ENCODE data around the gene C16orf74. TPM values are rescaled to one million over a fixed set of nuclear protein-coding genes. Genes with fewer than 3 reads are reported as not detected.

The C16orf74 gene
- total RNA-seq, 1 donor from 2014 or later: 0.95 TPM

Small RNA genes within 50 kb of the gene (microRNA-seq; reads per million reads assigned to microRNA genes)
- not detected for gene MIR1910

Other genes starting within 250 kb of the C16orf74 start
- 28.9 TPM for gene GSE1, start 137.8 kb downstream of the C16orf74 start, total RNA-seq
- 1.4 TPM for gene GINS2, start 62.1 kb downstream of the C16orf74 start, total RNA-seq
- gene EMC8, start 48.4 kb upstream of the C16orf74 start, total RNA-seq: 25.8 TPM
- gene COX4I1, start 48.6 kb upstream of the C16orf74 start, total RNA-seq: 2,129 TPM
- gene IRF8, start 148.1 kb upstream of the C16orf74 start, total RNA-seq: 3.3 TPM

Data from Right ventricle myocardium inferior (tissue), 1 donor.